ENCODE results near the gene KCNH1. TPM values are rescaled to one million over a fixed set of nuclear protein-coding genes. Genes with fewer than 3 reads are reported as not detected.

Gene KCNH1
- polyA plus RNA-seq, 1 experiment: 3.5 TPM

DNA sequence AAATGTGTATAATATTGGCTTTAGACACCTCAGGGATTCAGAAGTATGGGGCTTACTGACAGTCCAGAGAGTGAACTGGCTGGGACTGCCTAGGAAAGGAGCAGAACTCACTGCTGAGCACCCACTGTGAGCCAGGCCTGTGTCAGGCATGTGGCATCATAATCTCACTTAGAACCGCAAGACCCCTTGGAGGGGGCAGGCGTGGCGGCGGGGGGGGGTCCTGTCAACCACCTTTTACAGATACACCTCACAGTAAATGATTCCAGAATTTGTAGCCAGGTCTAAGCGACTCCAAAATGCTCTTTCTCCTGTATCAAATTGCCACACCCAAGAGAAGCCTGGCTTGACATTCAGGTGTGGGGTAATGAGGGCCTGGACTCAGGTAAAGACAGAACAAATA is 235.5 kb downstream of the KCNH1 start:
- Histone ChIP-seq H3K36me3 (ENCODE audit: control insufficient read depth, insufficient read depth, low read length) (no peaks in the 10 kb centered on the region), H3K27me3 (ENCODE audit: control insufficient read depth, insufficient read depth, low read length) (no peaks in the 10 kb centered on the region), H3K4me3 (ENCODE audit: low read depth, low read length) (no peak overlapping the region)
- DNase-seq (ENCODE audit: low read depth): no peak
- ChIA-PET CTCF (no interaction called here), POLR2A (no interaction called here)
- TF ChIP-seq, protein P1, sequence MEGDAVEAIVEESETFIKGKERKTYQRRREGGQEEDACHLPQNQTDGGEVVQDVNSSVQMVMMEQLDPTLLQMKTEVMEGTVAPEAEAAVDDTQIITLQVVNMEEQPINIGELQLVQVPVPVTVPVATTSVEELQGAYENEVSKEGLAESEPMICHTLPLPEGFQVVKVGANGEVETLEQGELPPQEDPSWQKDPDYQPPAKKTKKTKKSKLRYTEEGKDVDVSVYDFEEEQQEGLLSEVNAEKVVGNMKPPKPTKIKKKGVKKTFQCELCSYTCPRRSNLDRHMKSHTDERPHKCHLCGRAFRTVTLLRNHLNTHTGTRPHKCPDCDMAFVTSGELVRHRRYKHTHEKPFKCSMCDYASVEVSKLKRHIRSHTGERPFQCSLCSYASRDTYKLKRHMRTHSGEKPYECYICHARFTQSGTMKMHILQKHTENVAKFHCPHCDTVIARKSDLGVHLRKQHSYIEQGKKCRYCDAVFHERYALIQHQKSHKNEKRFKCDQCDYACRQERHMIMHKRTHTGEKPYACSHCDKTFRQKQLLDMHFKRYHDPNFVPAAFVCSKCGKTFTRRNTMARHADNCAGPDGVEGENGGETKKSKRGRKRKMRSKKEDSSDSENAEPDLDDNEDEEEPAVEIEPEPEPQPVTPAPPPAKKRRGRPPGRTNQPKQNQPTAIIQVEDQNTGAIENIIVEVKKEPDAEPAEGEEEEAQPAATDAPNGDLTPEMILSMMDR (IDR thresholded peaks at IDR 0.05; ENCODE audit: insufficient read depth, low read depth, low read length): no peak

DNA sequence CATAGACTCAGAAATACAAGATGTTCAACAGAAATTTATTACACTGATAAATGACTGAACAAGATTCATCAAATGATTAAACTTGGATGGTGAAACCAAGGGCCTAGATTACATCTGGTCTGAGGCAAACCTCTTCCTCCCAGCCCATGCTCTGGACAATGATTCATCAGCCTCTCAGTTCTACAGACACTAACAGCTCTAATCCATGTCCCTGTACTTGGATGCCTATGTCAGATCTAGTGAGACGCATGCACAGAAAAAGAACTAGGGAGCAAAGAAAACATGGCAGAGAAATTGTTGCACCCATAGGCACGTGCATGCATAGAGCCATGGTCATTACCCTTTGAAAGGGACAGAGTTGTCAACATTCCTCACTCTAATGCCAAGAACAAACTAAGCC is 250.1 kb downstream of the KCNH1 start:
- TF ChIP-seq, protein P1 (IDR thresholded peaks at IDR 0.05; ENCODE audit: insufficient read depth, low read depth, low read length): no peak
- ChIA-PET CTCF (interaction anchor here (1.8 kb wide), 1 partner anchor 250 kb away, joined by 6 read pairs; the partner anchor contains the start of gene KCNH1), POLR2A (no interaction called here)
- Histone ChIP-seq H3K4me3 (ENCODE audit: low read depth, low read length) (no peak overlapping the region), H3K36me3 (ENCODE audit: control insufficient read depth, insufficient read depth, low read length) (no peaks in the 10 kb centered on the region), H3K27me3 (ENCODE audit: control insufficient read depth, insufficient read depth, low read length) (peaks cover 1% of the 10 kb centered on the region)
- DNase-seq (ENCODE audit: low read depth): peak; percentile 41

DNA sequence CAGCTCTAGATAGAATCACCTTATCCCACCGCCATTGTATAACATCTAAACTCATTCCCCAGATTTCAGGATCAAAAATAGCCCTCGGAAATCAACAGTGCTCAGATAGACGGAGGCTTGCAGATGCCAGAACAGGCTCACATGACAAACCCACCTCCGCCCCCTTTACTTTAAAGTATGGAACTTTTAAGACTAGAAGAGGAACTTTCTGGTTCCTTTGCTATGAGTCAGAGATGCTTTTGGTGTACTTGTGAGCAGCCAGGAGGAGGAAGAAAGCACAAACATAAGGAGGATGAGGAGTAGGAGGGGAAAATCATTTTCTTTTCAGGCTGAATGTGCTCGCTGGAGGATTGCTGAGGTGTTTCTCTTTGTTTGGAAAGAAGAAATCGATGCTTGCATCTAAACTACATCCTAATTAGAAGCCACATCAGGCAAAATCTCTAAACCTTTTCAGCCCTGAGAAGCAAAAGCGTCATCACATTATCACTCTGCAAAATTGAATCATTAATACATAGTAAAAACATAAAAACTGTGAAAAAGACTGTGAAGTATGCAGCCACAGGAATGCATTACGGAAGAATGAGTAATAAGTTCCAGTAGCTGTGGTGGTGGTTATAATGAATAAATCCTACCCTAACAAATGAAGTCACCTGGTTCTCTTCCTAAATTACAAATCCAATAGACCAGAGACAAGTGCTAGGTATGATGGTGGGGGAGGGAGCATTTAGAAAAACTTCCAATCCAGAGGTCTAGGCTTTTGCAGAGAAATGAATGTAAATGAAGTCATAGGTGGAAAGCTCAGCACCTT is 251.3 kb downstream of the KCNH1 start:
- peak; percentile 11 for DNase-seq (ENCODE audit: low read depth)
- TF ChIP-seq, protein P1 (IDR thresholded peaks at IDR 0.05; ENCODE audit: insufficient read depth, low read depth, low read length): no peak
- no peaks in the 10 kb centered on the region for H3K36me3 ChIP-seq (ENCODE audit: control insufficient read depth, insufficient read depth, low read length)
- H3K27me3 ChIP-seq (ENCODE audit: control insufficient read depth, insufficient read depth, low read length): peaks cover 1% of the 10 kb centered on the region
- POLR2A ChIA-PET: no interaction called here
- CTCF ChIA-PET: interaction anchor here (1.8 kb wide), 1 partner anchor 251 kb away, joined by 6 read pairs; the partner anchor contains the start of gene KCNH1
- no peak overlapping the region for H3K4me3 ChIP-seq (ENCODE audit: low read depth, low read length)

DNA sequence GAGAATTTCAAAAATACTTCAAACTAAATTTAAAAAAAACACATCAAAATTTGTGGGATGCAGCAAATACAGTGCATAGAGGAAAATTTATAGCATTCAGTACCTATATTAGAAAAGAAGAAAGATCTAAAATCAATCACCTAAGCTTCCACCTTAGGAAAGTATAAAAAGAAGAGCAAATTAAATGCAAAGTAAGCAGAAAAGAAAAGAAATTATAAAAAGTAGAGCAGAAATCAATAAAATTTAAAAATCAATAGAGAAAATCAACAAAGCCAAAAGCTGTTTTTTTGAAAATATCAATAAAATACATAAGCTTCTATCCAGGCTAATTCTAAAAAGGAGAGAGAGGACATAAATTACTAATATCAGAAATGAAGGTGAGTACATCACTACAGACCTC is 255.4 kb downstream of the KCNH1 start:
- no peaks in the 10 kb centered on the region for H3K27me3 ChIP-seq (ENCODE audit: control insufficient read depth, insufficient read depth, low read length)
- no peaks in the 10 kb centered on the region for H3K36me3 ChIP-seq (ENCODE audit: control insufficient read depth, insufficient read depth, low read length)
- TF ChIP-seq, protein P1 (IDR thresholded peaks at IDR 0.05; ENCODE audit: insufficient read depth, low read depth, low read length): no peak
- ChIA-PET POLR2A (no interaction called here), CTCF (no interaction called here)
- H3K4me3 ChIP-seq (ENCODE audit: low read depth, low read length): no peak overlapping the region
- no peak for DNase-seq (ENCODE audit: low read depth)

DNA sequence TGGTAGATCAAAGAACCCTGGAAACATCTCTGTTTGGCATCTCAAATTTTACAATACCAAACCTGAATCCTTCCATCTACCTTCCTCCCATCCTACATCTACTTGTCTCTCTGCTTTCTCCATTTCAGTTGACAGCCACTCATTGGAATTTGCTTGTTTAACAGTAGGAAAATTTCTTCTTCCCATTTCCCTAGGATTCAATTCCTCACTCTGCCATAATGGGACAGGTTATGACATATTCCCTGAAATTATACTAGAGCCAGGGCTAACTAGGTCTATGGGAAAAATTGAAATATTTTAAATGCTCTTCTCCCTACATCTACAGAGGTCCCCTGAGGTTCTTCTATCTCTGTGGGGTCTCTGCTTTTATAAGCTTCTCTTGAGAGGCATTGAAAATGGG is 257.7 kb downstream of the KCNH1 start:
- TF ChIP-seq, protein P1 (IDR thresholded peaks at IDR 0.05; ENCODE audit: insufficient read depth, low read depth, low read length): no peak
- H3K4me3 ChIP-seq (ENCODE audit: low read depth, low read length): no peak overlapping the region
- no peaks in the 10 kb centered on the region for H3K27me3 ChIP-seq (ENCODE audit: control insufficient read depth, insufficient read depth, low read length)
- ChIA-PET POLR2A (no interaction called here), CTCF (no interaction called here)
- H3K36me3 ChIP-seq (ENCODE audit: control insufficient read depth, insufficient read depth, low read length): no peaks in the 10 kb centered on the region
- DNase-seq (ENCODE audit: low read depth): no peak

Measured in BJ (cell line).